ENCODE results near the gene CDH12.
"Not testable (repeated sequence)": the region's sequence is repeated elsewhere in the genome, so short reads cannot be mapped to it uniquely, and the experiment has no call there.

CDH12 gene

GRCh38 chr5:22651355-22651754 is 201.8 kb downstream of the CDH12 start:
- DNase-seq = no peak

DNA sequence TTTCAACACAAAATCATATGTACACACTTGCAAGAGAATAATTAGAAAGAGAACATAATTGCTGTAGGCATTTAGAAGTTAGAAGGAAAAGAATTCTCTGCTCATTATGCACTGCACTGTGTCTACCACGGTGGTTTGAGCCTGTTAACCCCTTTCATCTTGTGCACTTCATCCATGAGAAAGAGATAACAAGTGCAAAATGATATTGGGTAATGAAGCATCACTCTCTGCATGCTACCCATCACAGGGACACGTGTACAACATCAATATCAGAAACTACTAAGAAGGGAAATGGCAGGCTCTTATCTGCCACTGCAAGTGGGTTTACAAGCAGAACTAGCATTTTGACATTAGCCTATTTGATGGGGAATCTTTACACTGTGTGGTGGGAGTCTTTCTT is 202.6 kb downstream of the CDH12 start:
- DNase-seq = no peak

- no peak for DNase-seq
Observed at GRCh38 chr5:22649074-22649473, 204.1 kb downstream of the CDH12 start.

- no peak for DNase-seq
Observed at GRCh38 chr5:22644859-22645258, 208.3 kb downstream of the CDH12 start.

DNA sequence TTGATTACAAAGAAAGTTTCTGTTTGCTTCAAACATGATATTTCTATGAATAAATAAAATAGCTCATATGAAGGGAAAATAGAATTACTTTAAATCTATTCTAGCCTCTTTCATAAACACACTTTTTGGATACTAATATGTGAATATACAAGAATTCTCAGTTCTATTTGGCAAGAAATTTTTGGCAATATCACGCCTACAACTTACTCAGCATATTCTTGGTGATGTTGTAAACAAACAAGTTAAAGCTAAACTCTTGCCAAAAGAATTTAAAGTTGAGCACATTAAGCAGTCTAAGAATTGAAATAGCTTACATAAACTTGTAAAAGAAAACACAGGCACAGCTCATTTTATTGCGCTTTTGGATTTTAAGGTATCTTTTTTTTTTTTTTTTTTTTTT is 209.8 kb downstream of the CDH12 start:
- no peak for DNase-seq

- no peak for DNase-seq
Observed at GRCh38 chr5:22631683-22632082, 221.5 kb downstream of the CDH12 start.

DNA sequence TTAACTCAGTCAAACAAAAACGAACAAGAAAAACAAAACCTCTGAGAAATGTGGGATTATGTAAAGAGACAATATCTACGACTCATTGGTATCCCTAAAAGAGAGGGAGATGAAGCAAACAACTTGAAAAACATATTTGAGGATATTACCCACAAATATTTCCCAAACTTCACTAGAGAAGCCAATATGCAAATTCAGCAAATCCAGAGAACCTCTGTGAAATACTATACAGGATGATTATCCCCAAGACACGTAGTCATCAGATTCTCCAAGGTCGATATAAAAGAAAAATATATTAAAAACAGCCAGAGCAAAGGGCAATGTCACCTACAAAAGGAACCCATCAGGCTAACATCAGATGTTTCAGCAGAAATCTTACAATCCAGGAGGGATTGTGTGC is 226.1 kb downstream of the CDH12 start:
- no peak for DNase-seq

GRCh38 chr5:22625451-22625850 is 227.7 kb downstream of the CDH12 start:
- no peak for DNase-seq

GRCh38 chr5:22621084-22621483 is 232.1 kb downstream of the CDH12 start:
- DNase-seq = no peak

DNA sequence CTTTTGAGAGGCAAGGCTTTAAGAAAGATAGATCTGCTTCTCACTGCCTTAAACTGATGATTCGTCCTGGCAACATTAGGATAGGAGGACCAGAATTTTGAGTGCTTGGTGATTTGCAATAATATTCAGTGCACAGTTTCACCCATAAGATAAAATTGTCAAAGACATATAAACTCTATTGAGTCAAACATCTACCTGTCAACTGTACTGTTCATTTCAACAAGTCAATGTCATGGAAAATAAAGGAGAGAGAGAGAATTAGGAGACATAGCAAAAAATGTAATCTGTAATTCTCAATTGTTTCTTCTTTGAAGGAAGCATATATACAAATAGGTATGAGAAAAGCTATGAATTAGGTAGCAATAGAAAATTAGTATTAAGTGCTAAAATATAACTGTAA is 237.2 kb downstream of the CDH12 start:
- DNase-seq = no peak

- no peak for DNase-seq
Observed at GRCh38 chr5:22614486-22615094, 238.6 kb downstream of the CDH12 start.

DNA sequence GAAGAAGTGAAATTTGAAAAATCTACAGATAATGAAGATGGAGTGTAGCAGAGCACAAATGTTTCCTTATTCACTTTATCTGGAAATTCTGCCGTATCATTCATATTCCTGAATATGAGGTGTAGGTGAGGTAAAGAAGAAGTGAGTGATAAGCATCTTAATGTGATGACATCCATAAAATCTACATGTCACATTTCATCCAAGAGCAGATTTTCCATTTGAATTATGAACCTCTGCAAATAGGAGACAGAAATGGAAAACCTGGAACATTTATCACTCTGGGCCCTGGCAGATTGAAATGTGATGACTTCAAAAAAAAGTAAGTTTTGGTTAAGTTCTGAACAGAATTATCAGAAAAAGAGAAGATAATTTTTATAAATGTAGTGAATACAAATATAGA is 240.2 kb downstream of the CDH12 start:
- no peak for DNase-seq

DNA sequence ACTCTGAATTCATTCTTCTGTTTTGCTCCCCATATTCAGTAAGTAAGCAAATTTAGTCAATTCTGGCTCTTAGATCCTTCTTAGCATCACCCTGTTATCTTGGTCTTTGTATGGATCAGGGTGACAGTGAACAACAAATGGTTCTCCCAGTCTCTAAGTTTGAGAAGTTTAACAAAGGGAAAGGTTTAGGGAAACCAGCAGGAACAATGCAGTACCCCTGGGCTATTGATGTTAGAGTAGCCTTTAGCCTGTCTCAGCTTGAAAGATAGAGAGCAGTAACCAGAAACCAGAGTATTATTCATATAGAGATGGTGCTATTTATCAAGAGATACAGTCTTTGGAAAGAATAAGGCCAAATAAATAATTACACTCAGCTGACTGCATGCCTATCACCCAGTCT is 241.8 kb downstream of the CDH12 start:
- DNase-seq = no peak

DNA sequence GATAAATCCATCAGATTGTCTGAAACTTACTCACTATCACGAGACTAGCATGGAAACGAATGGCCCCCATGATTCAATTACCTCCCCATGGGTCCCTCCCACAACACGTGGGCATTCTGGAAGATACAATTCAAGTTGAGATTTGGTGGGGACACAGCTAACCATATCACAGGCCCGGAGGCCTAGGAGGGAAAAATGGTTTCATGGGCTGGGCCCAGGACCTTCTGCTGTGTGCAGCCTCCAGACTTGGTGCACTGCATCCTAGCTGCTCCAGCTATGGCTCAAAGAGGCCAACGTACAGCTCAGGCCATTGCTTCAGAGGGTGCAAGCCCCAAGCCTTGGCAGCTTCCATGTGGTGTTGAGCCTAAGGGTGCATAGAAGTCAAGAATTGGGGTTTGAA is 245.6 kb downstream of the CDH12 start:
- DNase-seq = not testable (repeated sequence)

GRCh38 chr5:22605473-22605872 is 247.7 kb downstream of the CDH12 start:
- no peak for DNase-seq

DNA sequence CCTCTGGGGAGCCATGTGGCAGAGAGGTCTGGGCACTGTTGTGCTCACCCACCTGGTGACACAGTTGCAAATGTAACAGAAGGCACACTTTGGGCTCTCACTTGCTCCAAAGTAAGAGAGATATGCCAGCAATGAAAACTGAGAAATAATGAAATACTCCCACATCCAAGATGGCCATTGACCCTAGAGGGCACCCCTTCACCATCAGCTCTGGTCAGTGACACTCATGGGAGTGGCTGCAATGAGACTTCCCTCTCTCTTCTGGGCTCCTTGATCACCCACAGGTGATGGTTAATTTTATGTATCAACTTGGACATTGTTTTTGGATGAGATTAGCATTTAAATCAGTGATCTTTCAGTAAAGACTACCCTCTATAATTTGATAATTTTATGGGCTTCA is 248.4 kb downstream of the CDH12 start:
- DNase-seq = no peak

- DNase-seq = no peak
Observed at GRCh38 chr5:22598796-22599195, 254.3 kb downstream of the CDH12 start.

GRCh38 chr5:22596404-22596970 is 256.7 kb downstream of the CDH12 start:
- DNase-seq = no peak

DNA sequence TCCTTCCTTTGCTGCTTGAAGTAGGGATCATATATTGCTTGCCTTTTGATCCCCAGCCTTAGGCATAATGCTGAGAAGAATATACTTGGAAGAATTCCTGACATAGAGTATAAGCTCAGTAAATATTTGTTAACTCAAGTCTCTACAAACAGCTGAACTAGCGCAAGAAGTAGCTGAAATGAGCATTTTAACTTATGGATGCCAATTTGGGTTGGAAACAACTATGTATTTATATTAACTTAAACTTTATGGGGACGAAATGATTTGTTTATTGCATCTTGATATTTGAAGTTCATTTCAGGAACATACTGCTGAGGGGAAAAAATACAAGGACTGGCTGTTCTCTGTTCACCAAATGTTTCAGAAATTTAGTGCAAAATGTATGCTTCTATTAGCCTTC is 258.7 kb downstream of the CDH12 start:
- DNase-seq = no peak

DNA sequence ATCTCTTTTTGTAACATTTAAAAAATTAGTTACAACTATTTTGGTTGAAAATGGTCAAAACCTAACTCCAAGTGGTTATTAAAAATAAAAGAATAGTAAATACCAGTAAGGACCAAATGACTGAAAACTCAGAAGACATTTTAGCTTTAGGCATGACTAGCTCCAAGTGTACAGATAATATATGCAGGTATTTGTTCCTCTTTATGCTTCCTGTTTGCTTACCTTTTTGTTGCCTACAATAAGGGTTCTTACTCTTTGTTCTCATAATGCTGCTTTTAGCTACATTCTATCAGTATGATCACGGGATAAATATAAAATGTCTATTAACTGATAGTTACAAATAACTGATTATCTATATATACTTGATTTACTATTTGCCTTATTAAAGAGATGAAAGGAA is 259.6 kb downstream of the CDH12 start:
- DNase-seq = no peak

- DNase-seq = no peak
Observed at GRCh38 chr5:22591461-22591860, 261.7 kb downstream of the CDH12 start.

DNA sequence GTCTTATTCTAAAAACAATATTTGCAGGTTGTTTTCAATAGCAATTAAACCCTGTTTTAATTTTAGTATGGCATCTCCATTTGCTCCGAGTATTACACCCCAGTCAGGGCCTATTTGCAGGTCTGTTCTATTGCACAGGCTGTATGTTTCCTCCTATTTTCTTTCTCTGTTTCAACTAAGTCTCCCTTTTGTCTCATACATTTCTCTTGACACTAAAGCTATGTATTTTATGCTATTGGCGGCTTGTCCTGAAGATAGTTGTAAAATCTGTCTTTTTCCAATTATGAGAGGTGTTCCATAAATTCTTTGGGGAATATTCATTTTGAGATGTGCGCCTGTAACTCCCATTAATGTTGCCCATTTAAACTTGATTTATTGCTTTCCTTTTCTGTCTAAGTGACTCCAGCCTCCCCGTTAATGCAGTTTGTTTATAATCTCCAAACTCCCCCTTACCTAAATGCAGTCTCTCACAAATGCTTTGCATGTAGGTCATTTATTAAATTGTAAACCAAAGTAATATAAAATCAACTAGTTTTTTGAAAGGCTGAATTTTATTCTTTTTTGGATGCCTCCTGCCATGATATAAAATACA is 262.4 kb downstream of the CDH12 start:
- no peak for DNase-seq

DNA sequence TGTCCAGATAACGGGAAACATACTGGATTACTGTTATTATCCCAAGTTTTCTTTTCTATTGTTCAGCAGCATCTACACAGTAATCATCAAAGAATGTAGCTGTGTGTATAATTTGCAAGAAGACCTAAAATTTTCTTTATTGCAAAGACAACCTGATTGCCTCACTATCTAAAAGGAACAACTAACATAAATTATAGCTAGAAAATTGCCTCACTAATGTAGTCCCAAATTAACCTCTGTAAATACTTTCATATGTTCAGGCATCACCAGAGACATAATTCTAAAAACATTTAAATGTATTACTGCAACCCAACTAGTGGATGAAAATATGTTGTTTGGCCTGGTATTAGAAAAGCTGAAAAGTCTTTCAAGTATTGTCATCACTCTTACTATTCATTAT is 275.4 kb downstream of the CDH12 start:
- DNase-seq = no peak

GRCh38 chr5:22577006-22577405 is 276.1 kb downstream of the CDH12 start:
- no peak for DNase-seq

Measured in nucleus accumbens (tissue), 56 donors.